ENCODE data around the gene HELB. TPM values are rescaled to one million over a fixed set of nuclear protein-coding genes. Genes with fewer than 3 reads are reported as not detected.

HELB gene
- total RNA-seq, 1 experiment from 2014 or later: 2.9 TPM

- Histone ChIP-seq H3K4me3 (no peak overlapping the region), H3K9me3 (no peaks in the 10 kb centered on the region), H3K36me3 (no peaks in the 10 kb centered on the region), H3K27me3 (no peaks in the 10 kb centered on the region)
- DNase-seq: no peak
Measured at GRCh38 chr12:66380769-66381535, 78.7 kb downstream of the HELB start.

GRCh38 chr12:66387117-66387516 is 84.8 kb downstream of the HELB start:
- H3K4me3 ChIP-seq: no peak overlapping the region
- no peaks in the 10 kb centered on the region for H3K36me3 ChIP-seq
- no peak for DNase-seq
- H3K27me3 ChIP-seq: no peaks in the 10 kb centered on the region
- H3K9me3 ChIP-seq: no peaks in the 10 kb centered on the region

Other genes starting within 250 kb of the HELB start
- gene LLPH, start 171.7 kb upstream of the HELB start, total RNA-seq (2014; rRNA removed; shearing (Covaris generic); ENCODE audit: low replicate concordance): 14.1 and 14.2 TPM in 2 replicates
- gene TMBIM4, start 132.5 kb upstream of the HELB start, total RNA-seq (2014; rRNA removed; shearing (Covaris generic); ENCODE audit: low replicate concordance): 16.4 and 23.3 TPM in 2 replicates
- 2.3 and 4.6 TPM in 2 replicates for gene IRAK3, start 113.3 kb upstream of the HELB start, total RNA-seq (2014; rRNA removed; shearing (Covaris generic); ENCODE audit: low replicate concordance)